Measurements from ENCODE around the gene CHN2. TPM values are rescaled to one million over a fixed set of nuclear protein-coding genes. Genes with fewer than 3 reads are reported as not detected.

The CHN2 gene
- total RNA-seq, 2 experiments from 2014 or later: 2.1 to 3.5 TPM

DNA sequence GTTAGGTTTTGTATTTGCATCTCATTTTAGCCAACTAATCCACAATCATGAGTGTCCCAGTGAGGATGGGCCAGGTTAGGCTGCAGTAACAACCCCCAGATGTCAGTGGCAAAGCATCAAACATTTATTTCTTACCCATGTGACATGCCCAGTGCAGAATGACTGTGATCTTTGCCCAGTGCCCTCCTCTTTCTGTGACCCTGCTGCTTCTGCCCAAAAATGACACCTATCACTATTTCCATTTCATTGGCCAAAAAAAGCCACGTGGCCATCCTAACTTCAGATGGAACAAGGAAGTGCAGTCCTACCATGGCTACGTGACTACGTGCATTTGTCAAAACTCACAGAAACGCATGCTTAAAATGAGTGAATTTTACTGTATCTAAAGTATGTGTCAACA lies 259.9 kb downstream of the CHN2 start:
- TF ChIP-seq, protein P1, sequence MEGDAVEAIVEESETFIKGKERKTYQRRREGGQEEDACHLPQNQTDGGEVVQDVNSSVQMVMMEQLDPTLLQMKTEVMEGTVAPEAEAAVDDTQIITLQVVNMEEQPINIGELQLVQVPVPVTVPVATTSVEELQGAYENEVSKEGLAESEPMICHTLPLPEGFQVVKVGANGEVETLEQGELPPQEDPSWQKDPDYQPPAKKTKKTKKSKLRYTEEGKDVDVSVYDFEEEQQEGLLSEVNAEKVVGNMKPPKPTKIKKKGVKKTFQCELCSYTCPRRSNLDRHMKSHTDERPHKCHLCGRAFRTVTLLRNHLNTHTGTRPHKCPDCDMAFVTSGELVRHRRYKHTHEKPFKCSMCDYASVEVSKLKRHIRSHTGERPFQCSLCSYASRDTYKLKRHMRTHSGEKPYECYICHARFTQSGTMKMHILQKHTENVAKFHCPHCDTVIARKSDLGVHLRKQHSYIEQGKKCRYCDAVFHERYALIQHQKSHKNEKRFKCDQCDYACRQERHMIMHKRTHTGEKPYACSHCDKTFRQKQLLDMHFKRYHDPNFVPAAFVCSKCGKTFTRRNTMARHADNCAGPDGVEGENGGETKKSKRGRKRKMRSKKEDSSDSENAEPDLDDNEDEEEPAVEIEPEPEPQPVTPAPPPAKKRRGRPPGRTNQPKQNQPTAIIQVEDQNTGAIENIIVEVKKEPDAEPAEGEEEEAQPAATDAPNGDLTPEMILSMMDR (IDR thresholded peaks at IDR 0.05): no peak
- ATAC-seq (ENCODE audit: poor library complexity): no peak
- DNase-seq: no peak
- H3K27me3 ChIP-seq (ENCODE audit: control insufficient read depth in 1 of 2, insufficient read depth in 2 of 2, low read length in 2 of 2): no peaks in the 10 kb centered on the region
- Mint-ChIP-seq H3K9me3 (no peaks in the 10 kb centered on the region), H3K4me1 (ENCODE audit: low read depth) (no peaks in the 10 kb centered on the region), H3K27me3 (no peaks in the 10 kb centered on the region), H3K36me3 (ENCODE audit: low read depth) (no peaks in the 10 kb centered on the region), H3K27ac (no peak overlapping the region), H3K4me3 (no peak overlapping the region)
- POLR2A ChIA-PET: no interaction called here
- CTCF ChIA-PET: no interaction called here
- no peak overlapping the region for H3K27ac ChIP-seq (ENCODE audit: low read depth in 1 of 2, low read length in 2 of 2)
- H3K36me3 ChIP-seq (ENCODE audit: insufficient read depth, low read length): no peaks in the 10 kb centered on the region
- peaks cover 0 to 3% of the 10 kb centered on the region in 2 experiments for H3K9me3 ChIP-seq (ENCODE audit: control insufficient read depth in 1 of 2, insufficient read depth in 1 of 2, low read length in 2 of 2)
- intact Hi-C loops (cut with DNase I, micrococcal nuclease): no loop called here
- no peaks in the 10 kb centered on the region for H3K4me1 ChIP-seq (ENCODE audit: insufficient read depth, low read length)
- H3K4me3 ChIP-seq (ENCODE audit: low read length): no peak overlapping the region

DNA sequence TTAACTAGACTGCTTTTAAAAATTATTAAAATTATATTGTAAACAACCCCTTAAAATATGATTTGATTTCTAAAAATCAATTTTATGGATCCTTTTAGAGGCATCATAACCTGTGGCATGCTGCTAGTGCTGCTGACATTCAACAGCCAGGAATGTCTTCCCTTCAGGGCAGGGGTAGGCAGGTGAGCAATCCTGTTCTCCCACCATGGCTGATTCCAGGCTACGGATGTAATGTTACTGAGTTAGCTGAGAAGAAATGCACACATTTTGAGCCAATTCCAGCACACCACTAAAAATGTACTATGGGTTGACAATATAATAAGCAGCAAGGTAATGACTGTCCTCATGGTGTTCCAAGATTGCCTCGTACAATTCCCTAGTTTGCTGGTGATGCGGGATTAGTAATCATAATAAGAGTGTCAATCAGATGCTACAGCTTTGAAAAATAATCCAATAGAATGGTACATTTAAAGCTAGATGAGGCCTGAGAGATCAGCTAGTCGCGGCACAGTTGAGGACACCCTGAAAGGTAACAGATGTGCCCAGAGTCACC lies 260.4 kb downstream of the CHN2 start:
- H3K36me3 ChIP-seq (ENCODE audit: insufficient read depth, low read length): no peaks in the 10 kb centered on the region
- no peak overlapping the region for H3K4me3 Mint-ChIP-seq
- DNase-seq (no peak), ATAC-seq (ENCODE audit: poor library complexity) (no peak)
- H3K9me3 ChIP-seq (ENCODE audit: control insufficient read depth in 1 of 2, insufficient read depth in 1 of 2, low read length in 2 of 2): peaks cover 0 to 5% of the 10 kb centered on the region in 2 experiments
- intact Hi-C loops (cut with DNase I, micrococcal nuclease): no loop called here
- H3K36me3 Mint-ChIP-seq (ENCODE audit: low read depth): no peaks in the 10 kb centered on the region
- no peaks in the 10 kb centered on the region for H3K4me1 ChIP-seq (ENCODE audit: insufficient read depth, low read length)
- TF ChIP-seq, protein P1 (IDR thresholded peaks at IDR 0.05): no peak
- no peaks in the 10 kb centered on the region for H3K27me3 ChIP-seq (ENCODE audit: control insufficient read depth in 1 of 2, insufficient read depth in 2 of 2, low read length in 2 of 2)
- no peak overlapping the region for H3K27ac Mint-ChIP-seq
- no peaks in the 10 kb centered on the region for H3K27me3 Mint-ChIP-seq
- no peaks in the 10 kb centered on the region for H3K4me1 Mint-ChIP-seq (ENCODE audit: low read depth)
- POLR2A ChIA-PET: no interaction called here
- H3K9me3 Mint-ChIP-seq: no peaks in the 10 kb centered on the region
- CTCF ChIA-PET: no interaction called here
- no peak overlapping the region for H3K4me3 ChIP-seq (ENCODE audit: low read length)
- H3K27ac ChIP-seq (ENCODE audit: low read depth in 1 of 2, low read length in 2 of 2): no peak overlapping the region

DNA sequence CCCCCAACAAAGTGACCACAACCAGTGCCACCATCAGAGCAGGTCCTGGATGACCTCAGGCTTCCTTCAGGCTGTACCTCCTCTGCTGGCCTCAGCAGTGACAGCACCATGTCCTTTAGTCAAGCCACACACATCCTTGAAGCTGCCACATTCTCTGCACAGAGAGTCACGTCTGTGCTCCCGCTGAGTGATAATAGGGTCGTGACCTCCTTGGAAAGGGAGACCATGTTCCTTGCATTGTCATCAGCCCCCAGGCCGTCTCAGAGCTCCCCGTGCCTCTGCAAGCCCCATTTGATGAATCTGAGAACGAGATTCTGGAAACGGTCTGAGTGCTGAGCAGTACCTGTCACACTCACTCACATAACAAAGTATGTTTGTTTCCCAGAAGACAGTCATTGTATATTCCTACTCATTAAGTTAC lies 262.6 kb downstream of the CHN2 start:
- no peaks in the 10 kb centered on the region for H3K36me3 ChIP-seq (ENCODE audit: insufficient read depth, low read length)
- H3K4me3 ChIP-seq (ENCODE audit: low read length): no peak overlapping the region
- ATAC-seq (ENCODE audit: poor library complexity) (no peak), DNase-seq (no peak)
- intact Hi-C loops (cut with DNase I, micrococcal nuclease): no loop called here
- CTCF ChIA-PET: no interaction called here
- no peaks in the 10 kb centered on the region for H3K4me1 Mint-ChIP-seq (ENCODE audit: low read depth)
- H3K27ac ChIP-seq (ENCODE audit: low read depth in 1 of 2, low read length in 2 of 2): no peak overlapping the region
- no peak overlapping the region for H3K27ac Mint-ChIP-seq
- no peaks in the 10 kb centered on the region for H3K27me3 ChIP-seq (ENCODE audit: control insufficient read depth in 1 of 2, insufficient read depth in 2 of 2, low read length in 2 of 2)
- no peaks in the 10 kb centered on the region for H3K4me1 ChIP-seq (ENCODE audit: insufficient read depth, low read length)
- no peaks in the 10 kb centered on the region for H3K9me3 Mint-ChIP-seq
- no peaks in the 10 kb centered on the region for H3K36me3 Mint-ChIP-seq (ENCODE audit: low read depth)
- peaks cover 0 to 5% of the 10 kb centered on the region in 2 experiments for H3K9me3 ChIP-seq (ENCODE audit: control insufficient read depth in 1 of 2, insufficient read depth in 1 of 2, low read length in 2 of 2)
- TF ChIP-seq, protein P1 (IDR thresholded peaks at IDR 0.05): no peak
- H3K4me3 Mint-ChIP-seq: no peak overlapping the region
- POLR2A ChIA-PET: no interaction called here
- H3K27me3 Mint-ChIP-seq: no peaks in the 10 kb centered on the region

Data from CD4-positive, alpha-beta T cell (primary cell).